ENCODE data around the gene TMEM42.

- TF ChIP-seq, protein P1, sequence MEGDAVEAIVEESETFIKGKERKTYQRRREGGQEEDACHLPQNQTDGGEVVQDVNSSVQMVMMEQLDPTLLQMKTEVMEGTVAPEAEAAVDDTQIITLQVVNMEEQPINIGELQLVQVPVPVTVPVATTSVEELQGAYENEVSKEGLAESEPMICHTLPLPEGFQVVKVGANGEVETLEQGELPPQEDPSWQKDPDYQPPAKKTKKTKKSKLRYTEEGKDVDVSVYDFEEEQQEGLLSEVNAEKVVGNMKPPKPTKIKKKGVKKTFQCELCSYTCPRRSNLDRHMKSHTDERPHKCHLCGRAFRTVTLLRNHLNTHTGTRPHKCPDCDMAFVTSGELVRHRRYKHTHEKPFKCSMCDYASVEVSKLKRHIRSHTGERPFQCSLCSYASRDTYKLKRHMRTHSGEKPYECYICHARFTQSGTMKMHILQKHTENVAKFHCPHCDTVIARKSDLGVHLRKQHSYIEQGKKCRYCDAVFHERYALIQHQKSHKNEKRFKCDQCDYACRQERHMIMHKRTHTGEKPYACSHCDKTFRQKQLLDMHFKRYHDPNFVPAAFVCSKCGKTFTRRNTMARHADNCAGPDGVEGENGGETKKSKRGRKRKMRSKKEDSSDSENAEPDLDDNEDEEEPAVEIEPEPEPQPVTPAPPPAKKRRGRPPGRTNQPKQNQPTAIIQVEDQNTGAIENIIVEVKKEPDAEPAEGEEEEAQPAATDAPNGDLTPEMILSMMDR (IDR thresholded peaks at IDR 0.05): no peak
- no peak for TF ChIP-seq GABPB1 (CRISPR knock-in tag; IDR thresholded peaks at IDR 0.05)
These were observed 3.7 kb downstream of the TMEM42 start for GRCh38 chr3:44865272-44866035.
